ENCODE measurements around the gene CNOT6. TPM values are rescaled to one million over a fixed set of nuclear protein-coding genes. Genes with fewer than 3 reads are reported as not detected.
"Not testable (repeated sequence)": the region's sequence is repeated elsewhere in the genome, so short reads cannot be mapped to it uniquely, and the experiment has no call there.

Gene CNOT6
- total RNA-seq, 4 donors from 2014 or later, result 11.0 to 17.8 (median 15.0) TPM

DNA sequence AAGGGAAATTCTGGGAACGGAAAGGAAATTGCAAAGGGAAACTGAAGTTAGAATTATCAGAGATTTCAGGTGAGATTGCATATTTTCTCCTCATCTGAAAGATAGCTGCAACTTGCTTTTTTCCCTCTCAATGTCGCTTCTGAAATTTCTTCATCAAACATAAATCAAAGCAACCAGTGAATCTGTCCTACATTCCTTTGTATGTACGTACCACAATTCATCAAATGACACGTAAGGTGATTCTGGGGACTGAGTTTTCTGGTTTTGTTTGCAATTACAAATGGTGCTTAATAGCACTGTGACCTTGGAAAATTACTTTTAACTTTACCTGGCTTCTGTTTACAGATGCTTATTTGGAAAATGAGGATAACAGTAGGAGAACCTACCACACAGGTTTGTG is 21.9 kb upstream of the CNOT6 start:
- H3K27ac ChIP-seq, result no peak overlapping the region
- H3K36me3 ChIP-seq, result no peaks in the 10 kb centered on the region
- DNase-seq (ENCODE audit: low spot score in 2 of 2), result no peak
- 73% methylated on average over 4 of the region's 4 CpGs for WGBS
- H3K4me3 ChIP-seq, result no peak overlapping the region
- peaks cover 4% of the 10 kb centered on the region for H3K27me3 ChIP-seq
- no peaks in the 10 kb centered on the region for H3K9me3 ChIP-seq
- TF ChIP-seq EP300 (IDR thresholded peaks at IDR 0.05) (no peak), POLR2A (IDR thresholded peaks at IDR 0.05) (no peak), POLR2AphosphoS5 (IDR thresholded peaks at IDR 0.05) (no peak)
- TF ChIP-seq, protein P1, sequence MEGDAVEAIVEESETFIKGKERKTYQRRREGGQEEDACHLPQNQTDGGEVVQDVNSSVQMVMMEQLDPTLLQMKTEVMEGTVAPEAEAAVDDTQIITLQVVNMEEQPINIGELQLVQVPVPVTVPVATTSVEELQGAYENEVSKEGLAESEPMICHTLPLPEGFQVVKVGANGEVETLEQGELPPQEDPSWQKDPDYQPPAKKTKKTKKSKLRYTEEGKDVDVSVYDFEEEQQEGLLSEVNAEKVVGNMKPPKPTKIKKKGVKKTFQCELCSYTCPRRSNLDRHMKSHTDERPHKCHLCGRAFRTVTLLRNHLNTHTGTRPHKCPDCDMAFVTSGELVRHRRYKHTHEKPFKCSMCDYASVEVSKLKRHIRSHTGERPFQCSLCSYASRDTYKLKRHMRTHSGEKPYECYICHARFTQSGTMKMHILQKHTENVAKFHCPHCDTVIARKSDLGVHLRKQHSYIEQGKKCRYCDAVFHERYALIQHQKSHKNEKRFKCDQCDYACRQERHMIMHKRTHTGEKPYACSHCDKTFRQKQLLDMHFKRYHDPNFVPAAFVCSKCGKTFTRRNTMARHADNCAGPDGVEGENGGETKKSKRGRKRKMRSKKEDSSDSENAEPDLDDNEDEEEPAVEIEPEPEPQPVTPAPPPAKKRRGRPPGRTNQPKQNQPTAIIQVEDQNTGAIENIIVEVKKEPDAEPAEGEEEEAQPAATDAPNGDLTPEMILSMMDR (IDR thresholded peaks at IDR 0.05), result no peak
- H3K4me1 ChIP-seq, result peaks cover 10% of the 10 kb centered on the region

GRCh38 chr5:180473386-180473785 is 20.8 kb upstream of the CNOT6 start:
- 94% methylated on average over 8 of the region's 8 CpGs for WGBS

GRCh38 chr5:180474569-180474968 is 19.6 kb upstream of the CNOT6 start:
- Histone ChIP-seq H3K9me3 (no peaks in the 10 kb centered on the region), H3K27me3 (peaks cover 4% of the 10 kb centered on the region), H3K36me3 (no peaks in the 10 kb centered on the region), H3K4me1 (peaks cover 5% of the 10 kb centered on the region), H3K4me3 (no peak overlapping the region), H3K27ac (no peak overlapping the region)
- 80% methylated on average over 9 of the region's 11 CpGs for WGBS
- TF ChIP-seq, protein P1 (IDR thresholded peaks at IDR 0.05), result no peak
- no peak for TF ChIP-seq EP300 (IDR thresholded peaks at IDR 0.05)
- DNase-seq (ENCODE audit: low spot score in 2 of 2), result no peak

More at GRCh38 chr5:180473386-180473785, 20.8 kb upstream of the CNOT6 start:
- H3K9me3 ChIP-seq, H3K4me1 ChIP-seq, H3K27me3 ChIP-seq, H3K4me3 ChIP-seq, H3K27ac ChIP-seq, H3K36me3 ChIP-seq: not testable (repeated sequence)
- DNase-seq (ENCODE audit: low spot score in 2 of 2), result peak in 1 of 2 donors; percentile 64

GRCh38 chr5:180475969-180476524 is 18.1 kb upstream of the CNOT6 start:
- H3K27ac ChIP-seq; H3K4me1 ChIP-seq; H3K4me3 ChIP-seq; H3K9me3 ChIP-seq; H3K36me3 ChIP-seq; H3K27me3 ChIP-seq; DNase-seq (ENCODE audit: low spot score in 2 of 2): not testable (repeated sequence)
- WGBS, result 93% methylated on average over 20 of the region's 20 CpGs

GRCh38 chr5:180484813-180485212 is 9.4 kb upstream of the CNOT6 start:
- DNase-seq (ENCODE audit: low spot score in 2 of 2), result peak; percentile 13 to 38
- H3K27ac ChIP-seq, result no peak overlapping the region
- peaks cover 8% of the 10 kb centered on the region for H3K4me1 ChIP-seq
- WGBS, result 65% methylated on average over 7 of the region's 7 CpGs
- no peaks in the 10 kb centered on the region for H3K36me3 ChIP-seq
- TF ChIP-seq POLR2A (IDR thresholded peaks at IDR 0.05) (no peak), POLR2AphosphoS5 (IDR thresholded peaks at IDR 0.05) (no peak), EP300 (IDR thresholded peaks at IDR 0.05) (no peak)
- TF ChIP-seq, protein P1 (IDR thresholded peaks at IDR 0.05), result no peak
- H3K9me3 ChIP-seq, result no peaks in the 10 kb centered on the region
- no peaks in the 10 kb centered on the region for H3K27me3 ChIP-seq
- H3K4me3 ChIP-seq, result no peak overlapping the region

DNA sequence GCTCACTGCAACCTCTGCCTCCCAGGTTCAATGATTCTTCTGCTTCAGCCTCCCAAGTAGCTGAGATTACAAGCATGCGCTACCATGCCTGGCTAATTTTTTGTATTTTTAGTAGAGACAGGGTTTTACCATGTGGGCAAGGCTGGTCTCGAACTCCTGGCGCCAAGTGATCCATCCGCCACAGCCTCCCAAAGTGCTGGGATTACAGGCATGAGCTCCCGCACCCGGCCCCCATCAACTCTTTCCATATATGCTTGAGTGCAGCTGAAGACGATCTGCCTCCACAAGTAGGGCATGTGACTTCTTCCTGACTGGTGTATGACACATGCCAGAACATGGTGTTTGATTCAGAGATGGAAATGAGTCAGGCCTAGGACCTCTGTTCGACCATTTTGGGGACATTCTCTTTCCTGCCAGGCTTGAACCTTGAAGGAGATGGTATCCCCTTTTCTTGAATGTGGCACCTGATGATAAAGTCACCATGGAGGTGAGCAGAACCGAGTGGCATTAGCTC is 7.5 kb upstream of the CNOT6 start:
- TF ChIP-seq, protein P1 (IDR thresholded peaks at IDR 0.05), result no peak
- TF ChIP-seq EP300 (IDR thresholded peaks at IDR 0.05), result no peak
- no peak for TF ChIP-seq POLR2AphosphoS5 (IDR thresholded peaks at IDR 0.05)
- TF ChIP-seq POLR2A (IDR thresholded peaks at IDR 0.05), result no peak
- no peaks in the 10 kb centered on the region for H3K36me3 ChIP-seq
- peak in 1 of 2 donors; percentile 3 for DNase-seq (ENCODE audit: low spot score in 2 of 2)
- no peaks in the 10 kb centered on the region for H3K27me3 ChIP-seq
- H3K9me3 ChIP-seq, result no peaks in the 10 kb centered on the region
- peaks cover 8% of the 10 kb centered on the region for H3K4me1 ChIP-seq
- no peak overlapping the region for H3K4me3 ChIP-seq
- WGBS, result 77% methylated on average over 9 of the region's 9 CpGs
- no peak overlapping the region for H3K27ac ChIP-seq

Data from suprapubic skin (tissue), 4 donors.